Measurements from ENCODE around the gene NUMB.

Gene NUMB

DNA sequence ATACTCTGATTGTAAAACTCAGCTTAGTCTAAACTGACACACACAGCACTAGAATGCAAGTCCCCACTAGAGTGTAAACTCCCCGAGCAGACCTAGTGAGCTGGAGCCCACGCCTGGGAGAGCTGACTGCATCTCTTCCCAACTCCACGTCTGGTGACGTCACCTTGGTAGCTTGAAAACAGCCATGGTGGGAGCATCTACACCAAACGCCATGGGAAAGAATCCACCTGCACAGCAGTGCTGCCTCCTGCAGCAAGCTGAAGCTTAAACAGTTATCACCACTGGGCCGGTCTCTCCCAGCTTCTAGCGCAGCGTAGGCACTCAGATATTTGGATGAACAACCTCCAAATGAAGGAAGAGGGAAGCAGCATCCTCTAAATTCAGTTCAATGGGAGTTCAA lies 225.4 kb downstream of the NUMB start:
- DNase-seq (ENCODE audit: low read depth in 2 of 2), result no peak

DNA sequence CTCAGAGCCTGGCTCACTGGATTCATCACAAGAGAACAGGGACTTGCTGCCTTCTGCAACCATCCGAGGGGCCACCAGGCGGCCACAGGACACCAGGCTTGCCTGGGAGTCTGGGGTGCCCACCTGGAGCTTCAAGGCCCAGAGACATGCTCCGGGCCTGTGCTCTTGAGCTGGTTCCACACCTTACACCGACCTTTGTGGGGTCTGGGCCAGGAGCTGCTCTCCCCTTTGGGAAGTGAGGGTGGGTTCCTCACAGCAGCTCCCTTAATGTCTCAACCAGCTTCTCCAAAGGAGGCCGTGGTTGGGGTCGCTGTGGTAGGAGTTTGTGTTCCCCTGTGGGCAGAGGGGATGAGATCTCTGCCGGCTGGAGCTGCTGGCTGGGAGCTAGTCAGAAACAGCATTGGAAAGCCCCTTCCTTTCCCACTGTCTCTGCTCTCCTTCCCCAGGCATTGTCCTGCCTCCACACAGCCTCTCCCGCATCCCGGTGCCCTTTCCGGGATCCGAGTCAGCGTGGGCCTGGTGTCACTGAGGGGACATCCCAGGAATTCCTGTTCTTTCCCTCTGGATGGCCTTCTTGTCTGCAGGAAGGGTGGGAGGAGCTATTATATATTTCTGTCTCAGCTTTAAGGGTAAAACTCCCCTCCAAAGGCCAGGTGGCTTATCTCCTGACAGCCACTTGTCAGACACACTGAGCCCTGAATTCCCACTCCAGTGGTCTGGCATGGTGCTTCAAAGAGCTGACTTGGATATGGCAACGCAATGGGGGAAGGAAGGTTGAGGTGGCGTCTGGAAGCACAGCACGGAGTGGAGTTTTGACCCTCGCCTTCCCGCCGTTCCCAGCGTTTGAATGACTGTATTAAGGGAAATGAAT lies 226.1 kb downstream of the NUMB start:
- no peak for DNase-seq (ENCODE audit: low read depth in 2 of 2)

DNA sequence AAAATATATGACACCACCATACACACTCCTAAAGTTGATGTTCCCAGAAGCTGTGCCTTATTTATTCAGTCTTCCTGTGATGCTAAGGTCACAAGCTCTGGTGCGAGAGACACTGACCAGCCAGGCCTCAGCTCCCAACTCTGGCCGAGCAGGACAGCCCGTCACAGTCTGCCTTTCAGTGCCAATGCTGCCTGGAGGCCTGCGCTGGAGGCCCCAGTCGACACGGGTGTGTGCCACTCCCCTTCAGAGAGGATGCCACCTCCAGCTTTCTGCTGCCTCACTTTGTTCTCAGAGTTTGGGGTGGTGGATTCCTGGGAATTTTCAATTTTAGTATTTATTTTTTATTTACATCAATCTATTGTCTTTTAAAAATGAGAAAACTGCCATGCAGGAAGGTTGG lies 228.3 kb downstream of the NUMB start:
- DNase-seq (ENCODE audit: low read depth in 2 of 2), result no peak

DNA sequence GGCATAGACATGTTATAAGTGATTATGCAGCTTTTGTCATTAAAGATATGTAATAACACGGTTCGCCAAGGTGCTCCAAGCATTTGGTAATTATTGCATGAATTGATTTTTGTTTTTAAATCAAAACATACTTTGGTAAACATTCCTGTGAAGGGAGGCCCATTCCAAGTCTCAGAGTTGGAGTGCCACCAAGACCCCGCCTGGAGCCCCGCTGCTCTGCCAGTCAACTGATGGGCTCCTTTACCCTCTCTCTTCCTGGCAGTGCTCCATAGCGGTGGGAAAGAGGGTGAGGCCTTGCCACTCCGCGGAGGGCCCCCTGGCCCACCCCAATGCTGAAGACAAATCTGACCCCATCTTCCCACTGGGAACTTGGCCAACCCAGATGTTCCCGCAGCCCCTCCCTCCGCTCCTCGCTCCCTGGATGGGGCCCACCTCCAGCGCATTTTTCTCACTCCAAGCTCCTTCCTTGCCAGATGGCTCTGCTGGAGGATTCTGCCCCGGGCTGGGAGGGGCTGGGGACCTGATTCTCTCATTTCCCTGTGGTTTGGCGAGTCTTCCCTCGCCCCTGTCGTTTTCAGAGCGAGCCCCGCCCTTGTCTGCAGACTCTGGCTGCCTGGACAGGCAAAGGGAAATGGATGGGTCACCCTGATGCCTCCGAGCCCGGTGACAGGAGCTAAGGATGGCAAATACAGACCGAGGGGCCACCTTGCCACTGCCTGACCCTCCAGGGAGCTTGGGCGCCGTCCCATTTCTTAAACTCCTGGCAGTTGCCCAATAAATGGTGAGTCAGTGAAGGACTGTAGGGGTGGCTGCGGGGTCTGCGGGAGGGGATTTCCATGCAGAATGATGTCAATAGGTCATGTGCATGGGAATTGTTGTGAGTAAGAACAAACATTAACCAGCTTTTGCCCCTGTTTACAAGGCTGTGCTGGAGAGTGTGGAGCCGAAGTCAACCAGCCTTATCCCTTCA lies 230.2 kb downstream of the NUMB start:
- DNase-seq (ENCODE audit: low read depth in 2 of 2), result no peak

DNA sequence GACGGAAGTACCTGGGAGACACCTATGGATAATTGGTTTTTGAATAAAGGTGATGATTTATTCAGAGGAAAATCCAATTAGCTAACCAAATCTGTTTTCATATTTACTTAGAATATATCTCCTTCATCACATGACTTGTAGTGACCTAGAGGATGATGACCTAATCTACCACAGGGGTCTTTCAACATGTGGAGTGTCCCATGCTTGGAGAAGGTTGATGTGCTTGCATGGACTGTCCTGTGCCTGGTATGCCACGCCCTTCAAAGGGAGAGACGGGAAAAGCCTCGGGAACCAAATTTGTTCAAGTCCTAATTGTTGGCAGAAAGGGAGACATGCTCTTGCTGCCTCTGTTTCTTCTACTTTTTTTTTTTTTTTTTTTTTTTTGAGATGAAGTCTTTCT lies 232.8 kb downstream of the NUMB start:
- DNase-seq (ENCODE audit: low read depth in 2 of 2), result no peak
